Fibroblast of lung (primary cell): Measurements from ENCODE around the gene SMARCE1.

Source experiments
- EZH2 ChIP-seq: IDR thresholded peaks from 2 replicates; pipeline ENCODE4 v1.5.1; 2012; ENCODE audit warnings: low read length, control low read depth, mild to moderate bottlenecking; ENCODE audit errors: missing control alignments
- TF ChIP-seq, protein P1 (sequence below), 2 donors: IDR thresholded peaks in 1 of 2; conservative IDR thresholded peaks in 1 of 2; 1 replicate in 1 of 2; 2 replicates in 1 of 2; pipeline ENCODE4 v1.5.1; 2011 to 2012; ENCODE audit warnings: low read length in 2 of 2, control low read depth in 1 of 2, inconsistent platforms in 1 of 2, low read depth in 1 of 2, mild to moderate bottlenecking in 1 of 2

DNA sequence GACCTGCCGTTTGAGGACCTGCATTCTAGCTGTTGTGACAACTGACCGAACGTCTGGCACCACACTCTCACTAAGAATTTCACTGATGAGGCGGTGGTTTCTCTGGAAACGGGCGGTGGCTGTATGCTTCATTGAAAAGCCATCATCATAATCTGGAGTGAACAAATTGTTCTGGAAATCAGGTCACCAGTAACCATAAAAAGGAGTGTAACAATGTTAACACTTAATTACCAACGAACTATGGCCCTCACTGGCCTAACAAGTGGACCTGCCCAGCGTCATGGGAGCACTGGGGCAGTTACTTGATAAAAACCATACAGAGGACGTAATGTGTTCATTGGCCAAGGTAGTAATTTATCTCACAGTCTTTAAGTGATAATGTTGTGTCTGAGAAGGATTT lies 15.4 kb downstream of the SMARCE1 start:
- TF ChIP-seq, protein P1, sequence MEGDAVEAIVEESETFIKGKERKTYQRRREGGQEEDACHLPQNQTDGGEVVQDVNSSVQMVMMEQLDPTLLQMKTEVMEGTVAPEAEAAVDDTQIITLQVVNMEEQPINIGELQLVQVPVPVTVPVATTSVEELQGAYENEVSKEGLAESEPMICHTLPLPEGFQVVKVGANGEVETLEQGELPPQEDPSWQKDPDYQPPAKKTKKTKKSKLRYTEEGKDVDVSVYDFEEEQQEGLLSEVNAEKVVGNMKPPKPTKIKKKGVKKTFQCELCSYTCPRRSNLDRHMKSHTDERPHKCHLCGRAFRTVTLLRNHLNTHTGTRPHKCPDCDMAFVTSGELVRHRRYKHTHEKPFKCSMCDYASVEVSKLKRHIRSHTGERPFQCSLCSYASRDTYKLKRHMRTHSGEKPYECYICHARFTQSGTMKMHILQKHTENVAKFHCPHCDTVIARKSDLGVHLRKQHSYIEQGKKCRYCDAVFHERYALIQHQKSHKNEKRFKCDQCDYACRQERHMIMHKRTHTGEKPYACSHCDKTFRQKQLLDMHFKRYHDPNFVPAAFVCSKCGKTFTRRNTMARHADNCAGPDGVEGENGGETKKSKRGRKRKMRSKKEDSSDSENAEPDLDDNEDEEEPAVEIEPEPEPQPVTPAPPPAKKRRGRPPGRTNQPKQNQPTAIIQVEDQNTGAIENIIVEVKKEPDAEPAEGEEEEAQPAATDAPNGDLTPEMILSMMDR (conservative IDR thresholded peaks at IDR 0.05 in 1 of 2, IDR thresholded peaks at IDR 0.05 in 1 of 2; ENCODE audit: low read depth in 1 of 2, low read length in 2 of 2): no peak
- TF ChIP-seq EZH2: no peak
